Choroid plexus epithelial cell (primary cell): ENCODE data around the gene KCMF1.
A peak's percentile ranks its signal among the peaks of the same experiment; 100 is the strongest.

ENCODE experiments used
- DNase-seq: peaks from one replicate; pipeline ENCODE4 v3.0.0-alpha.2; 2010; ENCODE audit warnings: low read depth
- H3K4me3 ChIP-seq: 2 replicates; pipeline ENCODE4 v1.5.1; 2011; ENCODE audit warnings: low read depth, mild to moderate bottlenecking, control low read depth, low read length, moderate library complexity
- CTCF ChIP-seq: conservative IDR thresholded peaks from 2 replicates; pipeline ENCODE4 v1.5.1; 2011; ENCODE audit warnings: low read depth, mild to moderate bottlenecking, control low read depth, inconsistent platforms, low read length, moderate library complexity

Gene KCMF1

GRCh38 chr2:85022232-85022631, 51.3 kb downstream of the KCMF1 start:
- H3K4me3 ChIP-seq: no peak overlapping the region
- no peak for TF ChIP-seq CTCF
- DNase-seq: no peak

GRCh38 chr2:85024372-85025047, 53.5 kb downstream of the KCMF1 start:
- DNase-seq: no peak
- TF ChIP-seq CTCF: no peak
- H3K4me3 ChIP-seq: no peak overlapping the region

DNA sequence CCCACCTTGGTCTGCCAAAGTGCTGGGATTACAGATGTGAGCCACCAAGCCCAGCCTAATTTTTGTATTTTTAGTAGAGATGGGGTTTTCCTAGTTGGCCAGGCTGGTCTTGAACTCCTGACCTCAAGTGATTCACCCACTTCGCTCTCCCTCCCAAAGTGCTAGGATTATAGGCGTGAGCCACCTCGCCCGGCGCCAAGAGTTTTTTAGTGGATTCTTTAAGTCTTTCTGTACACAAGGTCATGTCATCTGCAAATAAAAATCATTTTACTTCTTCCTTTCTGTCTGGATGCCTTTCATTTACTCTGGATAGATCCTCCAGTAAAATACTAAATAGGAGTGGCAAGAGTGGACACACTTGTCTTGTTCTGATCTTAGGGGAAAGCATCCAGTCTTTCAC, 61.7 kb downstream of the KCMF1 start:
- DNase-seq: peak; percentile 31
- TF ChIP-seq CTCF: no peak

GRCh38 chr2:85033388-85033787, 62.4 kb downstream of the KCMF1 start:
- DNase-seq: no peak
- no peak for TF ChIP-seq CTCF
- H3K4me3 ChIP-seq: no peak overlapping the region

More for the DNA sequence above, 61.7 kb downstream of the KCMF1 start:
- no peak overlapping the region for H3K4me3 ChIP-seq

- TF ChIP-seq CTCF: no peak
- DNase-seq: no peak
- H3K4me3 ChIP-seq: no peak overlapping the region
These were observed 63.2 kb downstream of the KCMF1 start for GRCh38 chr2:85034158-85034557.

DNA sequence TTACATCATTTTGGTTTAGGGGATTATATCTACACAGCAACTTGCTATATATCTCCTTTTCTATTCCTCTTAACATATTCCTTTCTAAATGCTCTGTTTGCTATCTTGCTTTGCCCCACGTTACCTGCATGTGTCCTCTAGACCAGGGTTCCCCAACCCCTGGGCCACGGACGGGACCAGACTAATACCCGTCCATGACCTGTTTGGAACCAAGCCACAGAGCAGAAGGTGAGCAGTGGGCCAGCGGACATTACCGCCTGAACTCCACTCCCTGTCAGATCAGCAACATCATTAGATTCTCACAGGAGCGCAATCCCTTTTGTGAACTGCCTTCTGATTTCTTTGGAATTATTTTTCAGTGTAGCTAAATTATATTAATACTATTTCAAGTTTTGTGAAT, 66.7 kb downstream of the KCMF1 start:
- no peak for TF ChIP-seq CTCF

GRCh38 chr2:85042330-85042729, 71.4 kb downstream of the KCMF1 start:
- no peak overlapping the region for H3K4me3 ChIP-seq
- DNase-seq: peak; percentile 24
- no peak for TF ChIP-seq CTCF

More for the DNA sequence above, 66.7 kb downstream of the KCMF1 start:
- DNase-seq: no peak
- no peak overlapping the region for H3K4me3 ChIP-seq
